Sigmoid colon (tissue), 7 donors: ENCODE results near the gene ACP2. TPM values are rescaled to one million over a fixed set of nuclear protein-coding genes. Genes with fewer than 3 reads are reported as not detected.

Source experiments
- DNase-seq: peaks from one replicate; pipeline ENCODE4 v3.0.0-alpha.2; 2019
- H3K27ac ChIP-seq, 4 donors: fragments of 200-600 bp; sonication (generic); one replicate each; pipeline ENCODE4 v1.5.1; 2016 to 2019; ENCODE audit warnings: mild to moderate bottlenecking in 1 of 4
- H3K27me3 ChIP-seq, 3 donors: fragments of 200-600 bp; sonication (generic); one replicate each; pipeline ENCODE4 v1.5.1; 2019; ENCODE audit warnings: mild to moderate bottlenecking in 1 of 3
- H3K36me3 ChIP-seq, 4 donors: fragments of 200-600 bp; sonication (generic); one replicate each; pipeline ENCODE4 v1.5.1; 2016 to 2019
- H3K4me1 ChIP-seq, 4 donors: fragments of 200-600 bp; sonication (generic); one replicate each; pipeline ENCODE4 v1.5.1; 2017 to 2019
- H3K4me3 ChIP-seq, 4 donors: fragments of 200-600 bp; sonication (generic); one replicate each; pipeline ENCODE4 v1.5.1; 2017 to 2019; ENCODE audit warnings: mild to moderate bottlenecking in 2 of 4, moderate library complexity in 1 of 4
- H3K9me3 ChIP-seq, 4 donors: fragments of 200-600 bp in 3 of 4; sonication (generic) in 3 of 4; one replicate each; pipeline versions ENCODE4 v1.5.1 to v1.6.1; 2013 to 2019
- CTCF ChIP-seq, 4 experiments: fragments of 450-650 bp in 3 of 4; fragments of 200-600 bp in 1 of 4; IDR thresholded peaks; one replicate each; pipeline ENCODE4 v1.5.1; 2016 to 2019; ENCODE audit warnings: antibody characterized with exemption in 4 of 4, mild to moderate bottlenecking in 3 of 4, moderate library complexity in 2 of 4
- EP300 ChIP-seq, 4 donors: sonication (generic); formaldehyde crosslinking; IDR thresholded peaks; one replicate each; pipeline ENCODE4 v1.6.1; 2017; ENCODE audit warnings: antibody characterized with exemption in 4 of 4
- POLR2A ChIP-seq, 2 donors: fragments of 450-650 bp; IDR thresholded peaks; one replicate each; pipeline ENCODE4 v1.6.1; 2016; ENCODE audit warnings: antibody characterized with exemption in 2 of 2, mild to moderate bottlenecking in 2 of 2, moderate library complexity in 2 of 2
- POLR2AphosphoS5 ChIP-seq, 4 donors: sonication (generic); formaldehyde crosslinking; IDR thresholded peaks; one replicate each; pipeline ENCODE4 v1.6.1; 2017; ENCODE audit warnings: antibody characterized with exemption in 4 of 4
- WGBS, 2 donors: extraction: QIAGEN DNeasy Blood & Tissue Kit; methylation state at CpG; one replicate each; pipeline ENCODE4 v1.1.7; 2013; 5-methylcytosine and 5-hydroxymethylcytosine counted together
- intact Hi-C: fragments of 100-400 bp; cut with DNase I; formaldehyde crosslinking; loops from one replicate; pipeline ENCODE4 v1.15.1; 2023
- polyA plus RNA-seq, 3 donors: library from polyadenylated mRNA; stranded (reverse); fragments of 200-250 nt; gene quantifications; one replicate each; pipeline ENCODE4 v1.2.3, GENCODE V29; 2013
- total RNA-seq, 4 donors: library from RNA; depleted of rRNA; stranded (reverse); fragments of >200 nt; gene quantifications; one replicate each; pipeline ENCODE4 v1.1.0, GENCODE V29; 2016
- donor health status: healthy with polysubstance abuse.
- donor health status: Bipolar disorder and iron deficiency.
- donor health status: healthy.

Gene ACP2
- total and polyA plus RNA-seq, 7 donors, result 15.6 to 54.0 (median 31.0) TPM

- no peaks in the 10 kb centered on the region for H3K27me3 ChIP-seq
- H3K9me3 ChIP-seq, result no peaks in the 10 kb centered on the region
- intact Hi-C loops, result no loop called here
- no peak for DNase-seq
- TF ChIP-seq CTCF (IDR thresholded peaks at IDR 0.05) (no peak), EP300 (IDR thresholded peaks at IDR 0.05) (no peak), POLR2AphosphoS5 (IDR thresholded peaks at IDR 0.05) (no peak), POLR2A (IDR thresholded peaks at IDR 0.05) (no peak)
- H3K27ac ChIP-seq, result no peak overlapping the region
- no peak overlapping the region for H3K4me3 ChIP-seq
- H3K4me1 ChIP-seq, result no peaks in the 10 kb centered on the region
- peaks cover 72 to 100% (median 93%) of the 10 kb centered on the region in 4 donors for H3K36me3 ChIP-seq
Observed at GRCh38 chr11:47280099-47280498, 31.5 kb upstream of the ACP2 start.

GRCh38 chr11:47278769-47279168 is 30.2 kb upstream of the ACP2 start:
- DNase-seq, result no peak
- no peaks in the 10 kb centered on the region for H3K4me1 ChIP-seq
- H3K4me3 ChIP-seq, result no peak overlapping the region
- intact Hi-C loops, result no loop called here
- H3K36me3 ChIP-seq, result peaks cover 60 to 99% (median 88%) of the 10 kb centered on the region in 4 donors
- 82 to 90% methylated on average over 4 of the region's 4 CpGs for WGBS, 2 donors
- H3K27me3 ChIP-seq, result no peaks in the 10 kb centered on the region
- H3K9me3 ChIP-seq, result no peaks in the 10 kb centered on the region
- no peak for TF ChIP-seq POLR2A (IDR thresholded peaks at IDR 0.05)
- no peak for TF ChIP-seq EP300 (IDR thresholded peaks at IDR 0.05)
- TF ChIP-seq CTCF (IDR thresholded peaks at IDR 0.05), result no peak
- TF ChIP-seq POLR2AphosphoS5 (IDR thresholded peaks at IDR 0.05), result no peak
- no peak overlapping the region for H3K27ac ChIP-seq

DNA sequence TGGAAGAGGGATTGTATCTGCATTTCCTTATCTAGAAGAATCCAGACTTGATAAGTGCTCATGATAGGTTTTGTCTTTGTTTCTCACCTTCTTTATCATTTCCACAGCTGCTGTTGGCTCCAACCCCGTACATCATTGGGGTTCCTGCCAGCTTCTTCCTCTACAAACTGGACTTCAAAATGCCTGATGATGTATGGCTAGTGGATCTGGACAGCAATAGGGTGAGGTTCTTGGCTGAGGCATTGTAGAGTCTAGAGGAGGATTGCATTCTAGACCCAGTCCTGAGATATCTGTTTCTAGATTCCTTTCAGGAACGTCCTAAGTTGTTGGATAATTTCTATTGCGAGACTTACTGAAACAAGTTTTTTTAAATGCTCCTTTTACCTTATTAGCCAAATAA is 29.4 kb upstream of the ACP2 start:
- Histone ChIP-seq H3K27me3 (no peaks in the 10 kb centered on the region), H3K4me3 (no peak overlapping the region), H3K4me1 (no peaks in the 10 kb centered on the region), H3K27ac (no peak overlapping the region), H3K9me3 (no peaks in the 10 kb centered on the region), H3K36me3 (peaks cover 60 to 92% (median 82%) of the 10 kb centered on the region in 4 donors)
- 88 to 91% methylated on average over 3 of the region's 3 CpGs for WGBS, 2 donors
- intact Hi-C loops, result no loop called here
- TF ChIP-seq POLR2A (IDR thresholded peaks at IDR 0.05) (no peak), CTCF (IDR thresholded peaks at IDR 0.05) (no peak), POLR2AphosphoS5 (IDR thresholded peaks at IDR 0.05) (no peak), EP300 (IDR thresholded peaks at IDR 0.05) (no peak)
- DNase-seq, result no peak

DNA sequence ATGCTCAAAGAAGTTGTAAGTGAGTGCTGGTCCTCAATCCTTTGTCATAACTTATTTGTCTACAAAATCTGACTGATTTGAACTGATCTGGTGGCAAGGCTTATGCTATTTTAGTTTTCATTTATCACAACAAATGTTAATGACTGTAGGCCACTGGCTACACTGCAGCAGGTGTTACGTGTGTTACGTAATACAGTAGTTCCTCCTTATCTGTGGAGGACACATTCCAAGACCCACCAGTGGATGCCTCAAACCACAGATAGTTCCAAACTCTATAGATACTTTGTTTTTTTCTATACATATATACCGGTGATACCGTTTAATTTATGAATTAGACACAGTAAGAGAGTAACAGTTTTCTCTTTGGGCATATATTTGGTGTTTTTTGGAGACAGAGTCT is 28.3 kb upstream of the ACP2 start:
- Histone ChIP-seq H3K9me3 (no peaks in the 10 kb centered on the region), H3K4me1 (peaks cover 0 to 10% (median 8%) of the 10 kb centered on the region in 4 donors), H3K36me3 (peaks cover 49 to 80% (median 71%) of the 10 kb centered on the region in 4 donors), H3K4me3 (no peak overlapping the region), H3K27me3 (no peaks in the 10 kb centered on the region), H3K27ac (peak overlapping the region in 1 of 4 donors; percentile 22)
- no peak for DNase-seq
- TF ChIP-seq CTCF (IDR thresholded peaks at IDR 0.05) (no peak), EP300 (IDR thresholded peaks at IDR 0.05) (no peak), POLR2A (IDR thresholded peaks at IDR 0.05) (no peak), POLR2AphosphoS5 (IDR thresholded peaks at IDR 0.05) (no peak)
- intact Hi-C loops, result no loop called here
- WGBS, 2 donors, result 94 to 97% methylated on average over 4 of the region's 4 CpGs
